HEK293 (cell line): ENCODE data around the gene LTO1.

Experiments used
- CTCF ChIA-PET: fragments of 350-600 bp; formaldehyde crosslinking; extraction: SDS; loops from one replicate; lab custom pipeline; 2021; ENCODE audit warnings: antibody characterized with exemption; lab: Yijun Ruan, JAX
- POLR2A ChIA-PET: fragments of 300-600 bp; formaldehyde crosslinking; extraction: SDS; loops from one replicate; lab custom pipeline; 2020; ENCODE audit warnings: antibody characterized with exemption, inconsistent platforms; lab: Yijun Ruan, JAX
- H3K27ac ChIP-seq: fragments of 200-500 bp; sonication (Bioruptor generic); 2 replicates; pipeline ENCODE4 v1.5.1; 2014; ENCODE audit warnings: low read depth, low read length, control low read depth, inconsistent platforms; ENCODE audit errors: extremely low read depth
- H3K36me3 ChIP-seq, 2 experiments: fragments of 200-500 bp in 1 of 2; sonication (Bioruptor generic) in 1 of 2; 1 replicate in 1 of 2; 2 replicates in 1 of 2; pipeline ENCODE4 v1.5.1; 2014 to 2017; ENCODE audit warnings: inconsistent platforms in 2 of 2, low read length in 2 of 2; ENCODE audit not compliant: control insufficient read depth in 2 of 2, insufficient read depth in 1 of 2
- H3K4me1 ChIP-seq: fragments of 200-500 bp; sonication (Bioruptor generic); 2 replicates; pipeline ENCODE4 v1.5.1; 2014; ENCODE audit warnings: mild to moderate bottlenecking, low read length, inconsistent platforms; ENCODE audit not compliant: control insufficient read depth, insufficient read depth
- H3K4me3 ChIP-seq: 2 replicates; pipeline ENCODE4 v1.5.1; 2011; ENCODE audit warnings: low read depth, mild to moderate bottlenecking, control low read depth, low read length, moderate library complexity
- H3K9me3 ChIP-seq: fragments of 200-500 bp; sonication (Bioruptor generic); 2 replicates; pipeline ENCODE4 v1.5.1; 2014; ENCODE audit warnings: low read depth, low read length, inconsistent platforms; ENCODE audit not compliant: control insufficient read depth, insufficient read depth
- GLIS1 ChIP-seq: fragments of 450-650 bp; formaldehyde crosslinking; IDR thresholded peaks from 2 replicates; pipeline ENCODE4 v1.5.1; 2016; ENCODE audit warnings: missing biosample characterization, missing genetic modification characterization
- GLIS2 ChIP-seq: fragments of 450-650 bp; formaldehyde crosslinking; IDR thresholded peaks from 2 replicates; pipeline ENCODE4 v1.5.1; 2016; ENCODE audit warnings: missing biosample characterization, missing genetic modification characterization
- PATZ1 ChIP-seq: fragments of 450-650 bp; formaldehyde crosslinking; IDR thresholded peaks from 2 replicates; pipeline ENCODE4 v1.5.1; 2016; ENCODE audit warnings: missing biosample characterization, missing genetic modification characterization
- PRDM10 ChIP-seq: fragments of 450-650 bp; formaldehyde crosslinking; IDR thresholded peaks from 2 replicates; pipeline ENCODE4 v1.5.1; 2016; ENCODE audit warnings: missing biosample characterization, missing genetic modification characterization
- PRDM2 ChIP-seq: fragments of 450-650 bp; formaldehyde crosslinking; IDR thresholded peaks from 2 replicates; pipeline ENCODE4 v1.5.1; 2016; ENCODE audit warnings: missing biosample characterization, missing genetic modification characterization, borderline replicate concordance
- PRDM6 ChIP-seq: fragments of 450-650 bp; formaldehyde crosslinking; IDR thresholded peaks from 2 replicates; pipeline ENCODE4 v1.5.1; 2017; ENCODE audit warnings: missing biosample characterization, missing genetic modification characterization
- SCRT1 ChIP-seq: fragments of 450-650 bp; formaldehyde crosslinking; IDR thresholded peaks from 2 replicates; pipeline ENCODE4 v1.5.1; 2016; ENCODE audit warnings: missing biosample characterization, missing genetic modification characterization, borderline replicate concordance
- SCRT2 ChIP-seq: fragments of 450-650 bp; formaldehyde crosslinking; IDR thresholded peaks from 2 replicates; pipeline ENCODE4 v1.5.1; 2016; ENCODE audit warnings: missing biosample characterization, missing genetic modification characterization
- ZIC2 ChIP-seq: fragments of 450-650 bp; formaldehyde crosslinking; IDR thresholded peaks from 2 replicates; pipeline ENCODE4 v1.5.1; 2016; ENCODE audit warnings: missing biosample characterization, missing genetic modification characterization
- ZNF140 ChIP-seq: fragments of 450-650 bp; formaldehyde crosslinking; IDR thresholded peaks from 2 replicates; pipeline ENCODE4 v1.5.1; 2016; ENCODE audit warnings: missing biosample characterization, missing genetic modification characterization
- ZNF19 ChIP-seq: fragments of 450-650 bp; formaldehyde crosslinking; IDR thresholded peaks from 2 replicates; pipeline ENCODE4; 2016; ENCODE audit warnings: missing biosample characterization, missing genetic modification characterization, low read depth
- ZNF335 ChIP-seq: fragments of 450-650 bp; formaldehyde crosslinking; conservative IDR thresholded peaks from 2 replicates; pipeline ENCODE4 v1.5.1; 2016; ENCODE audit warnings: missing biosample characterization, missing genetic modification characterization
- ZNF529 ChIP-seq: fragments of 450-650 bp; formaldehyde crosslinking; IDR thresholded peaks from 2 replicates; pipeline ENCODE4 v1.5.1; 2017; ENCODE audit warnings: missing genetic modification characterization, missing biosample characterization; ENCODE audit not compliant: insufficient replicate concordance
- ZNF660 ChIP-seq: fragments of 450-650 bp; IDR thresholded peaks from 2 replicates; pipeline ENCODE4 v1.5.1; 2018; ENCODE audit warnings: missing biosample characterization, mild to moderate bottlenecking, missing genetic modification characterization
- ZNF692 ChIP-seq: fragments of 450-650 bp; formaldehyde crosslinking; IDR thresholded peaks from 2 replicates; pipeline ENCODE4 v1.5.1; 2016; ENCODE audit warnings: missing biosample characterization, missing genetic modification characterization
- ZNF701 ChIP-seq: fragments of 450-650 bp; formaldehyde crosslinking; IDR thresholded peaks from 2 replicates; pipeline ENCODE4 v1.5.1; 2016; ENCODE audit warnings: missing biosample characterization, missing genetic modification characterization

The LTO1 gene

GRCh38 chr11:69674267-69674885, 777 bp downstream of the LTO1 start:
- CTCF ChIA-PET: interaction anchor here (0.6 to 2.0 kb wide), 10 partner anchors 10 to 713 kb away, joined by 3 to 8 read pairs (median 4); no protein-coding TSS in a partner anchor
- peak overlapping the region; percentile 67 for H3K27ac ChIP-seq
- no peaks in the 10 kb centered on the region for H3K9me3 ChIP-seq
- peaks cover 4% of the 10 kb centered on the region; the same call in 1 of the 2 replicates for H3K4me1 ChIP-seq
- no peak for TF ChIP-seq ZNF692 (tag by site-specific recombination)
- TF ChIP-seq ZIC2 (tag by site-specific recombination): peak; percentile 74
- 0 out of 2 replicates have a peak, but pooled peaks have one; percentile 29 for TF ChIP-seq ZNF660 (tag by site-specific recombination)
- peak; percentile 59 for TF ChIP-seq GLIS1 (tag by site-specific recombination)
- peak; percentile 50 for TF ChIP-seq ZNF335 (tag by site-specific recombination)
- peak; percentile 65 for TF ChIP-seq GLIS2 (tag by site-specific recombination)
- TF ChIP-seq PRDM10: peak; percentile 76; the same call in 1 of the 2 replicates
- TF ChIP-seq PRDM2 (tag by site-specific recombination): no peak
- H3K36me3 ChIP-seq: peaks cover 3 to 36% of the 10 kb centered on the region in 2 experiments; a peak in 2 of 3 replicates
- POLR2A ChIA-PET: interaction anchor here (0.7 to 1.6 kb wide), 9 partner anchors 8 to 626 kb away, joined by 3 to 6 read pairs (median 4); partner anchors contain the start of gene TPCN2
- H3K4me3 ChIP-seq: peak overlapping the region; percentile 92

GRCh38 chr11:69671734-69672465, 3.3 kb downstream of the LTO1 start:
- POLR2A ChIA-PET: interaction anchor here (0.6 kb wide), 1 partner anchor 436 kb away, joined by 6 read pairs; no protein-coding TSS in a partner anchor
- TF ChIP-seq SCRT2: peak; percentile 86
- no peak for TF ChIP-seq ZNF140 (tag by site-specific recombination)
- no peak for TF ChIP-seq PRDM6
- TF ChIP-seq PATZ1: no peak
- peak; percentile 59; the same call in 1 of the 2 replicates for TF ChIP-seq SCRT1 (tag by site-specific recombination)
- TF ChIP-seq ZNF701 (tag by site-specific recombination): no peak
- no peak for TF ChIP-seq ZNF19 (tag by site-specific recombination)
- TF ChIP-seq ZNF529 (tag by site-specific recombination): no peak
- Histone ChIP-seq H3K36me3 (peaks cover 3 to 57% of the 10 kb centered on the region in 2 experiments; a peak in 2 of 3 replicates), H3K9me3 (no peaks in the 10 kb centered on the region), H3K4me1 (peaks cover 4% of the 10 kb centered on the region; the same call in 1 of the 2 replicates), H3K4me3 (no peak overlapping the region), H3K27ac (no peak overlapping the region)
- CTCF ChIA-PET: interaction anchor here (0.6 to 5.2 kb wide), 4 partner anchors 12 to 581 kb away, joined by 3 to 52 read pairs (median 16); no protein-coding TSS in a partner anchor
